CD4-positive, alpha-beta T cell (primary cell): ENCODE data around the gene DCTN1. TPM values are rescaled to one million over a fixed set of nuclear protein-coding genes. Genes with fewer than 3 reads are reported as not detected.
"Not testable (repeated sequence)": the region's sequence is repeated elsewhere in the genome, so short reads cannot be mapped to it uniquely, and the experiment has no call there.

Source experiments
- ATAC-seq: fragments of 200-7000 bp; cut with Tn5 transposase; one replicate; pipeline ENCODE4 v1.10.0; 2022; ENCODE audit warnings: mild to moderate bottlenecking; ENCODE audit not compliant: poor library complexity
- CTCF ChIA-PET: fragments of 350-600 bp; sonication (Branson Sonifier 250); formaldehyde crosslinking; loops from one replicate; lab custom pipeline; 2021; ENCODE audit warnings: antibody characterized with exemption, inconsistent platforms; lab: Charles Lee
- POLR2A ChIA-PET: fragments of 350-600 bp; sonication (Branson Sonifier 250); formaldehyde crosslinking; loops from one replicate; lab custom pipeline; 2021; ENCODE audit warnings: antibody characterized with exemption, inconsistent platforms; lab: Charles Lee
- DNase-seq, 14 experiments: peaks; one replicate each; pipeline ENCODE4 v3.0.0-alpha.2; 2013 to 2020; ENCODE audit warnings: mixed read lengths in 2 of 14
- H3K27ac ChIP-seq, 2 donors: one replicate each; pipeline versions ENCODE4 v1.5.1 to v1.7.0; 2013; ENCODE audit warnings: low read length in 2 of 2, low read depth in 1 of 2, mild to moderate bottlenecking in 1 of 2
- H3K27me3 ChIP-seq, 2 experiments: 1 replicate in 1 of 2; 2 replicates in 1 of 2; pipeline versions ENCODE4 v1.6.1 to v1.7.0; 2013; ENCODE audit warnings: low read length in 2 of 2, control low read depth in 1 of 2, mild to moderate bottlenecking in 1 of 2, moderate library complexity in 1 of 2; ENCODE audit not compliant: insufficient read depth in 2 of 2, control insufficient read depth in 1 of 2
- H3K36me3 ChIP-seq: one replicate; pipeline ENCODE4 v1.6.1; 2013; ENCODE audit warnings: low read length, control low read depth; ENCODE audit not compliant: insufficient read depth
- H3K4me1 ChIP-seq: one replicate; pipeline ENCODE4 v1.6.1; 2013; ENCODE audit warnings: low read length, control low read depth; ENCODE audit not compliant: insufficient read depth
- H3K4me3 ChIP-seq: one replicate; pipeline ENCODE4 v1.5.1; 2013; ENCODE audit warnings: mild to moderate bottlenecking, low read length, moderate library complexity
- H3K9me3 ChIP-seq, 2 experiments: 1 replicate in 1 of 2; 2 replicates in 1 of 2; pipeline versions ENCODE4 v1.6.1 to v1.7.0; 2013; ENCODE audit warnings: low read length in 2 of 2, mild to moderate bottlenecking in 2 of 2, control low read depth in 1 of 2, moderate library complexity in 1 of 2; ENCODE audit not compliant: control insufficient read depth in 1 of 2, insufficient read depth in 1 of 2
- H3K27ac Mint-ChIP-seq: one replicate; pipeline ENCODE4 v1.8.0; 2020; ENCODE audit warnings: mixed read lengths
- H3K27me3 Mint-ChIP-seq: one replicate; pipeline ENCODE4 v1.8.0; 2021; ENCODE audit warnings: mixed read lengths
- H3K36me3 Mint-ChIP-seq: one replicate; pipeline ENCODE4 v1.8.0; 2021; ENCODE audit warnings: low read depth, mixed read lengths
- H3K4me1 Mint-ChIP-seq: one replicate; pipeline ENCODE4 v1.8.0; 2021; ENCODE audit warnings: low read depth, mixed read lengths
- H3K4me3 Mint-ChIP-seq: one replicate; pipeline ENCODE4 v1.8.0; 2020; ENCODE audit warnings: mild to moderate bottlenecking, mixed read lengths
- H3K9me3 Mint-ChIP-seq: one replicate; pipeline ENCODE4 v1.8.0; 2020; ENCODE audit warnings: mixed read lengths
- intact Hi-C, 2 experiments: fragments of 100-400 bp; cut with DNase I in 1 of 2; cut with micrococcal nuclease in 1 of 2; formaldehyde crosslinking; loops; one replicate each; pipeline versions ENCODE4 v1.15.1 to v1.9.0; 2023 to 2025; cut with DNase I, micrococcal nuclease
- total RNA-seq, 174 experiments: library from RNA in 2 of 174; stranded (reverse) in 2 of 174; gene quantifications; one replicate each; pipeline ENCODE4 v1.2.3 and lab custom pipeline; 2021 to 2026
- TF ChIP-seq, protein P1 (sequence below): fragments of 200-600 bp; IDR thresholded peaks from one replicate; pipeline ENCODE4 v1.8.0; 2022; ENCODE audit warnings: antibody characterized with exemption, mild to moderate bottlenecking

DCTN1 gene
- total RNA-seq, 2 experiments from 2014 or later, result 51.4 to 60.7 TPM

- intact Hi-C loops, result no loop called here
- POLR2A ChIA-PET, result no interaction called here
Measured at GRCh38 chr2:74343316-74343715, 36.8 kb downstream of the DCTN1 start, which contains the start of gene SLC4A5. SLC4A5 (minus strand) TSS chr2:74343416; CDS start chr2:74315023, 28,393 bp downstream.

GRCh38 chr2:74336227-74336626 is 43.9 kb downstream of the DCTN1 start:
- H3K27ac Mint-ChIP-seq, H3K27me3 ChIP-seq, H3K36me3 ChIP-seq, H3K27me3 Mint-ChIP-seq, H3K4me1 ChIP-seq, H3K9me3 ChIP-seq, H3K4me3 ChIP-seq, CTCF ChIA-PET, ATAC-seq, DNase-seq, H3K27ac ChIP-seq, H3K9me3 Mint-ChIP-seq, H3K36me3 Mint-ChIP-seq, H3K4me3 Mint-ChIP-seq: not testable (repeated sequence)
- POLR2A ChIA-PET, result interaction anchor here (2.6 kb wide), 1 partner anchor 86 kb away, joined by 14 read pairs; no protein-coding TSS in a partner anchor
- intact Hi-C loops, result loop anchor here in 1 of 2 experiments (5.0 kb wide), 1 partner anchor 196 kb away; no protein-coding TSS in a partner anchor
- H3K4me1 Mint-ChIP-seq, result peaks cover 12% of the 10 kb centered on the region

More at GRCh38 chr2:74343316-74343715, 36.8 kb downstream of the DCTN1 start, which contains the start of gene SLC4A5:
- CTCF ChIA-PET, result no interaction called here
- H3K4me1 ChIP-seq, result no peaks in the 10 kb centered on the region
- H3K36me3 ChIP-seq, result no peaks in the 10 kb centered on the region
- DNase-seq, result no peak
- no peak within 1 kb of the TSS for H3K4me3 ChIP-seq
- no peaks in the 10 kb centered on the region for H3K27me3 ChIP-seq
- ATAC-seq, result no peak
- H3K9me3 Mint-ChIP-seq, result no peaks in the 10 kb centered on the region
- H3K4me1 Mint-ChIP-seq, result no peaks in the 10 kb centered on the region
- no peak within 1 kb of the TSS for H3K4me3 Mint-ChIP-seq
- no peaks in the 10 kb centered on the region for H3K36me3 Mint-ChIP-seq
- no peaks in the 10 kb centered on the region for H3K27me3 Mint-ChIP-seq
- TF ChIP-seq, protein P1, sequence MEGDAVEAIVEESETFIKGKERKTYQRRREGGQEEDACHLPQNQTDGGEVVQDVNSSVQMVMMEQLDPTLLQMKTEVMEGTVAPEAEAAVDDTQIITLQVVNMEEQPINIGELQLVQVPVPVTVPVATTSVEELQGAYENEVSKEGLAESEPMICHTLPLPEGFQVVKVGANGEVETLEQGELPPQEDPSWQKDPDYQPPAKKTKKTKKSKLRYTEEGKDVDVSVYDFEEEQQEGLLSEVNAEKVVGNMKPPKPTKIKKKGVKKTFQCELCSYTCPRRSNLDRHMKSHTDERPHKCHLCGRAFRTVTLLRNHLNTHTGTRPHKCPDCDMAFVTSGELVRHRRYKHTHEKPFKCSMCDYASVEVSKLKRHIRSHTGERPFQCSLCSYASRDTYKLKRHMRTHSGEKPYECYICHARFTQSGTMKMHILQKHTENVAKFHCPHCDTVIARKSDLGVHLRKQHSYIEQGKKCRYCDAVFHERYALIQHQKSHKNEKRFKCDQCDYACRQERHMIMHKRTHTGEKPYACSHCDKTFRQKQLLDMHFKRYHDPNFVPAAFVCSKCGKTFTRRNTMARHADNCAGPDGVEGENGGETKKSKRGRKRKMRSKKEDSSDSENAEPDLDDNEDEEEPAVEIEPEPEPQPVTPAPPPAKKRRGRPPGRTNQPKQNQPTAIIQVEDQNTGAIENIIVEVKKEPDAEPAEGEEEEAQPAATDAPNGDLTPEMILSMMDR, result no peak
- no peak within 1 kb of the TSS for H3K27ac Mint-ChIP-seq
- no peaks in the 10 kb centered on the region for H3K9me3 ChIP-seq
- H3K27ac ChIP-seq, result no peak within 1 kb of the TSS

DNA sequence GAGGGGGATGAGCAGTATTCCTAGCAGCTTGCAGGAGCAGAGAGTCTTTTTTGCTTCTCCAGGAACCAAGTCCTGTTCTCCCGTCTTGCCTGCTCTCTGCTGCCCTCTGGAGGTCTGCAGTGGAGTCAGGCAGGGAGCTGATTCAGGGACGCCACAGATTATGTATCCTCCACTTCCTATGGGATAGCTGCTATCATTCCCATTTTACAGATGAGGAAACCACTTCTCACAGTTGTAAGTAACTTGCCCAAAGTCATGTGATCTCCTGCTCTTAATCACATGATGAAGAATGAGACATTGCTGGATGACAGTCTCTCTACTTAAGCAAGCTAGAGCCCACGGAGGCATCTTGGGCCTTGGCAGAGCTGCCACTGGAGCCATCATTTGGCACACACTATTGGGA is 45.2 kb downstream of the DCTN1 start:
- H3K4me3 Mint-ChIP-seq, result no peak overlapping the region

More for the DNA sequence above, 45.2 kb downstream of the DCTN1 start:
- TF ChIP-seq, protein P1, result peak; percentile 99
- Histone ChIP-seq H3K36me3 (peaks cover 2% of the 10 kb centered on the region), H3K27ac (no peak overlapping the region), H3K4me1 (peaks cover 9% of the 10 kb centered on the region), H3K27me3 (no peaks in the 10 kb centered on the region), H3K9me3 (no peaks in the 10 kb centered on the region), H3K4me3 (no peak overlapping the region)
- ChIA-PET CTCF (interaction anchor here (0.5 to 2.1 kb wide), 27 partner anchors 10 to 934 kb away, joined by 3 to 47 read pairs (median 4); no protein-coding TSS in a partner anchor), POLR2A (interaction anchor here (0.9 to 2.6 kb wide), 8 partner anchors 44 to 511 kb away, joined by 3 to 14 read pairs (median 3); partner anchors contain the start of genes MOB1A and MTHFD2)
- intact Hi-C loops, result loop anchor here (1.0 to 5.0 kb wide), 5 partner anchors 68 to 511 kb away; no protein-coding TSS in a partner anchor
- ATAC-seq (peak; percentile 91), DNase-seq (peak; percentile 62 to 86 (median 72))
- H3K9me3 Mint-ChIP-seq, result no peaks in the 10 kb centered on the region
- H3K27me3 Mint-ChIP-seq, result no peaks in the 10 kb centered on the region
- no peak overlapping the region for H3K27ac Mint-ChIP-seq
- no peaks in the 10 kb centered on the region for H3K36me3 Mint-ChIP-seq
- peaks cover 12% of the 10 kb centered on the region for H3K4me1 Mint-ChIP-seq
